Tibial nerve (tissue), 3 donors: Measurements from ENCODE around the gene ERH.

Experiments
- CTCF ChIP-seq, 5 experiments: fragments of 200-600 bp in 3 of 5; fragments of 450-650 bp in 2 of 5; sonication (generic) in 3 of 5; IDR thresholded peaks; one replicate each; pipeline ENCODE4 v1.5.1; 2016 to 2019; ENCODE audit warnings: antibody characterized with exemption in 5 of 5, mild to moderate bottlenecking in 3 of 5, moderate library complexity in 2 of 5
- POLR2A ChIP-seq, 2 donors: fragments of 450-650 bp; IDR thresholded peaks; one replicate each; pipeline ENCODE4 v1.6.1; 2017; ENCODE audit warnings: antibody characterized with exemption in 2 of 2, mild to moderate bottlenecking in 2 of 2, moderate library complexity in 2 of 2

- TF ChIP-seq CTCF (IDR thresholded peaks at IDR 0.05) (no peak), POLR2A (IDR thresholded peaks at IDR 0.05) (no peak)
Observed at GRCh38 chr14:69358966-69359365, 39.1 kb downstream of the ERH start.
